HG02642 (cell line): ENCODE results near the gene TPCN1.

ENCODE experiments used
- ATAC-seq: cut with Tn5 transposase; IDR thresholded peaks from one replicate; pipeline ENCODE4 v1.9.1; 2021; ENCODE audit warnings: mild to moderate bottlenecking; ENCODE audit not compliant: unreplicated experiment, poor library complexity

Gene TPCN1

DNA sequence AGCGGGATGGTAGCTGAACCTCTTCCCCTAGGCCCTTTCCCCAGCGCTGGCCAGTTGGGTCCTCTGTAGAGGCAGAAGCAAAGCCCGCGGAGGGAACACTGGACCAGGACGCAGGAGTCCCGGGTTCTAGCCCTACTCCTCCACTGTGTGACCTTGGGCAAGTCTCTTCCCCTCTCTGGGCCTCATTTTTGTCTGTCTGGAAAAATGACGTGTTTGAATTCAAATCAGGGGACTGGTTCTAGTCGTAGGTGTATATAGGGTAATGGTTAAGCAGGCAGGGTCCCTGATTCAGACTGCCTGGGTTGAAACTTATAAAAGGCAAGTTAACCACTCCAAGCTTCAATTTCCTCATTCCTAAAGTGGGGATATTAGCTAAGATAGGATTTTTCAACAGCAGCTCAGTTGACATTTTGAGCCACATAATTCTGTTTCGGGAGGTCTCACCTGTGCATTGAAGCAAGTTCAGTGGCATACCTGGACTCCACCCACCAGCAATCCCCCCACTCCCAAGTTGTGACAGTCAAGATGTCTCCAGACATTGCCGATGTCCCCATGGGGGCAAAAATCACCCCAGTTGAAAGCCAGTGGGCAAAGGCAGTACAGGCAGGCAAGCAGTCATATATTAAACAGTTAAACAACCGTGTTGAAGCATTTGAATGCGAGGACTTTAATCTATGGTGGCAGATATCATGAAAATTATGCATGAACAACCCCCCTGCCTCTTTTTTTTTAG lies 899 bp downstream of the TPCN1 start:
- no peak for ATAC-seq

DNA sequence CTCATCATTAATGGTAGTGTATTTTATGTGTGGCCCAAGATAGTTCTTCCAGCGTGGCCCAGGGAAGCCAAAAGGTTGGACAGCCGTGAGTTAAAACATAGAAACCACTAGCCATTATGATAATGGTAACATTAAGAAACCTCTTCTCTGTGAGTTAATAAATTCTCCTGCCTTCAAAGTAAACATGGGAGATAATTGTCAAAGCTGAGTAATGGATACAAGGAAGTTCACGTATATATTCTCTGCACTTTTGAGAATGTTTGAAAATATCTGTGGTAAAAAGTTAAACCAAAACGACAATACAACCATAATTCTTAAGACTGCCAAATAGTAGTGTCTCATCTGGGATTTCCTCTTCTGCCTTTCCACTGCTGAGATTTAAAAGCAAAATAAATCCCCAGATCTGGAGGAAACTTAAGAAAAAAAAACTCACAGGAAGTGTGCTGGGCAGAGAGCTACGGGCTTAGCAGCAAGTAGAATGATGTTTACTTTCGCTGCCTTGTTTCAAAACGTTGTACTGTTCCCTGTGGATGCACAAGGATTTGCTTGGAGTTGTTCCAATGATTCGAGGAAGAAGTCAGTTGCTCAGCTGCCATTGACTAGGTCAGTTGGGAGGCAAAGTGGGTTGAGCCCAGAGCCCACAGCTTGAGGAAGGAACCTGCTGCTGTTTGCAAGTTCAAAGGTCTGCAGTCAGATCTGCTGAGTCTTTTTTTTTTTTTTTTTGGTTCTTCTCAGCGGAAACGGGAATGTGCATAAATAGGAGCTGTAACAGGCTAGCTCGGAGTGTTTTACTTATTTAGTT lies 1.7 kb downstream of the TPCN1 start:
- ATAC-seq, result no peak

DNA sequence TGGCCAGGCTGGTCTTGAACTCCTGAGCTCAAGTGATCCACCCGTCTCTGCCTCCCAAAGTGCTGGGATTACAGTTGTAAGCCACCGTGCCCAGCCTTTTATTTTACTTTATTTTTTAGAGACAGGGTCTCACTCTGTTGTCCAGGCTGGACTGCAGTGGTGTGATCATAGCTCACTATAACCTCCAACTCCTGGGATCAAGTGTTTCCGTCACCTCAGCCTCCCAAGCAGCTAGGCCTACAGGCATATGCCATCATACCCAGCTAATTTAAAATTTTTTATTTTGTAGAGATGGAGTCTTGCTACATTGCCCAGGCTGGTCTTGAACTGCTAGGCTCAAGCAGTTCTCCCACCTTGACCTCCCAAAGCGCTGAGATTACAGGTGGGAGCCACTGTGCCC lies 3.7 kb downstream of the TPCN1 start:
- no peak for ATAC-seq

DNA sequence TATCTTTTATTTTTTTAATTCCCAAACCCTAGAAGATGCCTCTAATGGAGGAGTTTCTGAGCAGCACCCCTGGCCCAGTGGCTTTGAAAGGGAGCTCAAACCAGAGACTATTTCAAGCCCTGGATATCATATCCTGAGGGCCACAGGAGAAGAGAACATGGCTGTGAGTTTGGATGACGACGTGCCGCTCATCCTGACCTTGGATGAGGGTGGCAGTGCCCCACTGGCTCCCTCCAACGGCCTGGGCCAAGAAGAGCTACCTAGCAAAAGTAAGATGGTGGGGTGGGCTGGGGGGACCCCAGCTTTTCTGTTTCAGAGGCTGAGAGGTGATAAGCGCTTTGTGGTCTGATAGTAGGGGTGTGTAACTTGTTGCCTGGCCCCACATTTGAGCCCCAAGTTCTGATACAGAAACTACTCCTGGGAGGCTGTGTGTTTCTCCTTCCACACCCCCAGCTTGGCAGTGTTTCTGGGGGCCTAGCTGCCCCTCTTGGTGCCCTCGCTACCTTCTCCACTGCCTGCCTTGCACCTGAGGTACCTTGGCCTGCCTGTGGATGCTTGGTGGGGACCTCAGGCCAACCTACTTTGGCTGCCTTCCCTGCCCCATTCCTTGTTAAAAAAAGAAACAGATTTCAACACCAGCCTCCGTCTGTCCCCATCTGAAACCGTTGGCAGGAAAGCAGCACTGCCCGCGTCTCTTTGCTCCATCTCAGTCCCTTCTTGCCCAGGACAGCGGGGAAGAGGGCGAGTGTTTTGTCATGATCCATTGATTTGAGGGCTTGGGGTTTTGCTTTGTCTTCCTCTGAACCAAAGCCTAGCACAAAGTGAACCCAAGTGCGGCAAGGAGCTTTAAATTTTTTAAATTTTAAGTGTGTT lies 5.7 kb downstream of the TPCN1 start:
- ATAC-seq, result no peak

DNA sequence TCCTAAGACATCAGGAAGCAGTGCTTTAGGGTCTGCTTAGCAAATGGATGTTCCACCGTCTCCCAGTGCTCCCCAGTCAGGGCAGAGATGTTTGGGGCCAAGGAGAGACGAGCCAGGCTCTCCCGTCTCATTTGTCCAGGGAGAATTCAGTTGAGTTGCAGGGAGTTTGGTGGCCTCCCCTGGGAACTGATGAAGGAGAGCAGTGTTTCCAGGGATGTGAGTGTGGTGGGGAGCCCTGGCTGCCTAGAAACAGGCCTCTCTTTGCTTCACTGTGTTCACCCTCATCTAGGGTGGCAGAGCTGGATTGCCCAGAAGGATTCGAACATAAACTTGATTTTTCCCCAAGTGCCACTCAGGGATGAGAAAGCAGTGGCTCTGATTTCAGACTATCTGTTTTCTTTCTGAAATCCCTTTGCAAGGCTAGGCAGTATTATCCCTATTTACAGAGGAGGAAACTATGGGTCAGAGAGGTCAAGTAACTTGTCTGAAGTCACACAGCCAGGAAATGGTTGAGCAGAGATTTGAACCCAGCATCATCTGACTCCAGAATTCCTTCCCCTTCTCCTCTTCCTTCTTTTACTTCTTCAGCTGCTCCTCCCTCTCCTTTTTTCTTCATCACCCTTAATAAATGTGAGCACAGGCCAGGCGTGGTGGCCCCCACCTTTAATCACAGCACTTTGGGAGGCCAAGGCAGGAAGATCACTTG lies 6.6 kb downstream of the TPCN1 start:
- no peak for ATAC-seq

DNA sequence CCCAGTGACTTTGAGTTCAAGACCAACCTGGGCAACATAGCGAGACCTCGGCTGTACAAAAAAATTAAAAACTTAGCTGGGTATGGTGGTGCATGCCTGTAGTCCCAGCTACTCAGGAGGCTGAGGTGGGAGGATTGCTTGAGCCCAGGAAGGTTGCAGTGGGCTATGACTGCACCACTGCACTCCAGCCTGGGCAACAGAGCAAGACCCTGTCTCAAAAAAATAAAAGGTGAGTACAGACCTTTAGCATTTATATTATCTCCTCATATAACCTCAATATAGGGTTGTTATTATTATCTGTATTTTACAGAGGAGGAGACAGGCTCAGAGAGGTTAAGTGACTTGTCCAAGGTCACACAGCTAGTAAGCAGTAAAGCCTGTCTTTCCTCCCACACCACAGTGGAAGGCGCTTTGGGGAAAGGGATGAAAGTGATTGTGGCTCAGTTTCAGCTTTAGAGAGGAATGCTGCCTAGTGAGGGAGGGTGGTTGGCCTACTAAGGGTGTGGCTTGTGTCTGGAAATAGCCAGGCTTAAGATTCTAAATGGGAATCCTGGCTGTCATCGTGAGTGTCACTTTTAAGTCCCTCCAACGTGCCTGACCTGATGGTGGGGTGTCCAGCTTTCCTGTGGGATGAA lies 7.2 kb downstream of the TPCN1 start:
- no peak for ATAC-seq

DNA sequence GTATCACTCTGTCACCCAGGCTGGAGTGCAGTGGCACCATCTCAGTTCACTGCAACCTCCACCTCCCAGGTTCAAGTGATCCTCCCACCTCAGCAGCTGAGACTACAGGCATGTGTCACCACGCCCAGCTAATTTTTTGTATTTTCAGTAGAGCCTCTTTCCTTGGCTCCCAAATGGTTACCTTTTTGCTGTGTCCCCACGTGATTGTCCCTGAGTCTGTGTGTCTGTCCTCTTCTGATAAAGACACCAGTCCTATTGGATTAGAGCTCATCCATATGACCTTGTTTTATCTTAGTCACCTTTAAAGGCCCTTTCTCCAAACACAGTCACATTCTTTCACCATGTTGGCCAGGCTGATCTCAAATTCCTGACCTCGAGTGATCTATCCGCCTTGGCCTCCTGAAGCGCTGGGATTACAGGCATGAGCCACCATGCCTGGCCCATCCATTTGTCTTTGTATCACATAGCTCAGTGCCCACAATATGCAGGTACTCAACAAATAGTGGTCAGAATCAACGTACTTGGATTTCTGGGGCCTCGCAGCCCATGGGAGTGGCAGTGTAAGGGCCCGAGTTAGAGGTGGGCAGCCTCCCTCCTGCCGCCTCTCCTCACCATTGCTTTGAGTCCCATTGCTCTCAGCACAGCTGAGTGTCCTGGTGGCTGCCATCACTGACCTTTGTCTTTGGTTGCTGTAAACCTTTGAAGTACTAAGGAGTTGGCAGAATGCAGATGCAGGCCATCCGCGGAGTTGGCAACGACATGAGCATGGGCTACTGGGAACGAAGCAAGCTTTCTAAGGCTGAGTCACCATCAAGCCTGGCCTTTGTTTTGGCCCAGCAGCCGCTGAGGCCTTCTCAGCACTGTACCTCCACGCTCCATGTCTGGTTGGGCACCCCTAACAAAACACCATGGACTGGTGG lies 9.3 kb downstream of the TPCN1 start:
- peak; percentile 13 for ATAC-seq

DNA sequence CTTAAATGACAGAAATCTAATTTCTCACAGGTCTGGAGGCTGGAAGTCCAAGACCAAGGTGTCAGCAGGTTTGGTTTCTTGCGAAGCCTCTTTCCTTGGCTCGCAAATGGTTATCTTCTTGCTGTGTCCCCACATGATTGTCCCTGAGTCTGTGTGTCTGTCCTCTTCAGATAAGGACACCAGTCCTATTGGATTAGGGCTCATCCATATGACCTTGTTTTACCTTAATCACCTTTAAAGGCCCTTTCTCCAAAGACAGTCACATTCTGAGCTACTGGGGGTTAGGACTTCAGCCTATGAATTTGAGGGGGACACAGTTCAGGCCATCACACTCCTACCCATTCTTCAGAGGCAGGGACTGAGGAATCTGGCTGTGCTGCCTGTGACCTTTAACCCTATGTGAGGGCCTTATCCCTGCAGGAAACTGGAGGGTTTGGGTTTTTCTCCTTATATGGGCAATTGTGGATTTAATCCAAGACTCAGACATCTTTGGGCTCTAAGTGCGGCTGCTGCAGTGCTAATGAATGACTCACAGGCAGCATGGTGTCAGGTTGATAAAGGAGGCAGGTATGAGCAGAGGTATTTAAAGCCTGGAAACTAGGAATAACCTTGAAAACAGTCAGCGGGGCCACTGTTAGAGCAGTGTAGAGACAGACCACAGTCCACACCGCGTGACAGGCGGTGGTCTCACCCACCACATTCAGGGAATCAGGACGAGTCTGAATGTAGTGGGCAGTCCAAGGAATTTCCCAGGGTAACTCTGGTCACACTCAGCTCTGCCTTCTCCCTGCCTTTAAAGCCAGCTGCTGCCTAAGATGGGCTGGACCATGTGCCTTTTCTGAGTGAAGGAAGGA lies 10.2 kb downstream of the TPCN1 start:
- ATAC-seq, result no peak

DNA sequence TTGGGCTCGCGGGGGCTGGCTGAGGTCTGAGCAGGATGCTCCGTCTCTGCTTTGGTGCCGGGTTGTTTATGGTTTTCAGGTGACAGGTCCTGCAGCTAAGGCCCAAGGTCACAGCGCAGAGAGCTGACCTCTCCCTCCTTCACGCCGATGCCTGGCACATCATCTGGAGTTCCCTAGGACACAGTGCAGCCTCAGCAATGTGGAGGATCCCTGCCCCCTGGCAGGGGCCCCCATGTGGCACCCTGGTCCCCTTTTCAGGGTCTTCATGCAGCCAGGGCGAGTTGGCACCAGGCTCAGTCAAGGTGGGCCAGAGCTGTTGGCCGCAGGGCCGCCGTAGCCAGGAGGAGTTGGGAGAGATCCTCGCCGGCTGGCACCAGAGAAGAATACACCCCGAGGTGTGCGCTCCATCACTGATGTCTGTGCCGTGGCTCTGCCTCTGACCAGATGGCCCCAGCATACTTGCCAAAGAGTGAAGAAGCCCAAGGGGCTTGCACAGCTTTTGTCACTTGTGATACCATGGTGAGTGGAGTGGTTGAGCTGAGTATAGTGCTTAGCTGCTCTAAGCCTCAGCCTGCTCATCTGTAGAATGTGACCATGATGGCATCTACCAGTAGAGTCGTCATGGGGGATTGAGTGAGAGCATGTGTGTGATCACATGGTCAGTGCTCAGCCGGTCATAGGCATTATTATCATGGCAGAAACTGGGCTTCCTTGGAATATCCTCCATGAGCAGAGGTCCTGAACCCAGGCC lies 11.0 kb downstream of the TPCN1 start:
- ATAC-seq, result no peak

DNA sequence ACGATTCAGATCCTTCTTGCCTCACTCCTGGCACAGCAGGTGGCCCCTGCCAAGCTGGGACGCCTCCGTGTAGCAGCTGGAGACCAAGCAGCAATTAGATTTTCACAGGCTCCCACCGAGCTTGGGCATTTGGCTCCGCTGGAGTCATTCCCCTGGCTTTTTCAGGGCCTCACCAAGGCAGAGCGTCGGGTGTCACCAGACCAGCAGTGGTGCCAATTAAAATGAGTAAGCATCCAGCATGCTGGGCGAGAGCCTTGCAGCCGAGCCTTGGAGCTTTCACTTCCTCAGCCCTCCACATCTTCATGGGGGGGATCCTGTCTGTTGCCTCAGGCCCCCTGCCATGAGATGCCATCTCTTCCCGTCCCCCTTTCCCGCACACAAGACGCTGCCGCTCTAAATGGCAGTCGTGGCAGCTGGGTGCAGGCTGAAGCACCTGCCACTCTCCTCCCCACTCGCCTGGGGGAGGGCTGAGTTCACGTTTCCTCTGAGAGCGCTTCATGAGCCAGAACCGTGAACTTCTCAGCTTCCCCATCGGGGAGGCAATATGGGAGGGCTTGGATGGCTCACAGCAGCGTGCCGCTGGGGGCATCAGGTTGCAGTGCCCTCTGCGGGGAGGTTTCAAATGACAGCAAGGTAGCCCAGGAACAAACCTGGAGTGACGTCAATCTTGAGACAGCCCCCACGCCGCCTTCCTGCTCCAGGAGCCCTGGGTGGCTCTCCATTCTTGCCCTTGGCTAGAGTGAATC lies 11.7 kb downstream of the TPCN1 start:
- peak; percentile 64 for ATAC-seq

DNA sequence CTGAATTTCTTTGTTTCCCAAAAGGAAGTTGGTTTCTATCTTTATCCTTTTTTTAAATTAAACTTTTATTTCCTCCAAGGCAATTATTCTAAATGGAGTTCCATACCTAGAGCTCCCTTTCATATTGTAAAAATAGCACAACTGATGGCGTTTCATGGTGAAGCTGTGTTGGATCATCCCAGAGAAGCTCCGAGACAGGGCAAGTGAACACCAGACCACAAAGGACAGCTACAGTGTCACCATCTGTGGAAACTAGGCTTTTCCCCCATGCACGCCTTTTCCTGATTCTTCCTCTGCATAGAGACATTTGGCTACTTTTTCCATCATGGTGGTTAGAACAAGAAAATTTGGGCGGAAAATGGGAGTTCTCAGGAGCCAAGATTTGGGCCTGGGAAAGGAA lies 12.7 kb downstream of the TPCN1 start:
- no peak for ATAC-seq

DNA sequence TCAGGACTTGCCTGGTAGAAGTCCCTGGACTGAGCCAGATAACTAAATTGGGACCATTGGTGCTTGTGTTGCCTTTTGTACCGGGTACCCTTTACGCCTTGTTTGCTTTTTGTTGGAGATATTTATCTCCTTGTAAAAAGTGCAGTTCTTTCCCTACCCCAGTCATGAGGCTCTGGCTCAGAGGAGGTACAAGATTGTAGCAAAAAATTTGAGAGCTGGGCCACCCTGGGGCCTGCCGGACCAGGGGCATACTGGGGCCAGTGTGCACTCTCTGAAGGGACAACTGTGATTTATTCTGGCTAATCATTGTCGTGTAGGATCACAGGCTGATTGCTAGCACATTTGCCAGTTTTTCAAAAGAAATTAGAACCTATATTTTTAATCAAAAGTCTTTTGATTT lies 13.2 kb downstream of the TPCN1 start:
- ATAC-seq, result no peak

DNA sequence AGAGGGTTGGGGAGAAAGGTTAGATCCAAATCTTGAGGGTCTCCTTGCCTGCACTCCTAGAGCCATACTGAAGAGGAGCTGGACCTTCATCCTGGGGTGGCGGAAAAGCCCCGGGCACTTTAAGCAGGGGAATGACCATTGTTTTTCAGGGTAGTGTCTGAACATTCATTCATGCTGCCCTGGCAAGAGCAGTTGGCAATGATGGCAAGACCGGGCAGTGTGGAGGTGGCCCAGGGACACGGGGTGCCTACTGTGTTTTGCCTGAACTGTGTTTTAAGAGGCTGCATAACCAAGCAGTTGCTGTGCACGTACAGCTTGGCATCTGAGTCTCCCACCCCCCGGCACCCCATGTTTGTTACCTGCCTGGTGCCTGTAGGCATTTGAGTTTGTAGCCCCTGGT lies 14.7 kb downstream of the TPCN1 start:
- no peak for ATAC-seq

DNA sequence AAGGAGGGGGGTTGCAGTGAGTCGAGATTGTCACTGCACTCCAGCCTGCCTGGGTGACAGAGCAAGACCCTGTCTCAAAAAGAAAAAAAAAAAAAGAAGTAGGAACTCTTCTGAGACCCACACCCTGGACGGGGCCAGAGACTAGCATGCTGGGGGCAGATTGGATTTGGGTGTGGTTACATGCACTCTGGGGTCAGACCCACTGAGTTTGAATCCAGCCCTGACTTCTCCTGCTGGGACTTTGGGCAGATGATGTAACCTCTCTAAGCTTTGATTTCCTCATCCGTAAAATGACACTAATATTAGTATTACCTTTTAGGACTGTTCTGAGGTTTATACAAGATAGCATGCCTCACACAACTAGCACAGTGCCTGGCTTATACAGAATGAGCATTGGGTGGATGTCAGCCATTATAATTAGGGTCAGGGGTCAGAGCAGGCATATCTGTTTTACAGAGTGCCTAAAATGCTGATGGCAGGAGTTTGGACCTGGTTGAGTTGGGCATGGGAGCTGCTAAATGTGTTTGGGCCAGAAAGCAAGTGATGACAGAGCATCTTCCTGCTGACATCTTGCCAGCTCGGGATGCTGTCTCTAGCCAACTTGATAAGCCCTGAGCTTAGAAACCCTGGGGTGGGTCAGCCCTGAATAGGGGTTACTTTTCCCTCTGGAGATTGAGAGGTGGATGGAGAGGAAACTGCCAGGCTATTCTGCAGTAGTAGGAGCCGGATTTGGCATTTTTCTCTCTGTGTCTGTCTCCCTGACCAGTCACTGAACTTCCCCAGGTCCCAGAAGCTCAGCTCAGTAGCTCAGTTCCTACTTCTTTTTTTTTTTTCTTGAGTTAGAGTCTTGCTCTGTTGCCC lies 15.5 kb downstream of the TPCN1 start:
- no peak for ATAC-seq

DNA sequence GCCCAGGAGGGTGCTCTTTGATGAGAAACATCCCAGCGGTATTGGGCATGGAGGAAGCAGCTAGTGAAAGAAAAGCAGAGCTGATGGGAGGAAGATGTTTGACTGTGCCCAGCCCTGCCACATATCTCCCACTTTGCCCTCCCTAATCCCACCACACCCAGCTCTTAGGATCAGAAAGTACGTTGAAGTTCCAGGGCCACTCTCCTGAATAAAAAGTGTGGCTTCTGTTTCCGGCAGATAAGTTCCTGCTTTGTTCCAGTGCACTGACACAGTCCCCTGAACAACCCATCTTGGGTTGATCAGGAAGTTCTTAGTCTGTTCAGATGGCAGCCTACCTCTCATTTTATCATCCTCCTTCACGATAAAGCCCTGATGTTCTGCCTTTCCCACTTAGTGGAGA lies 16.5 kb downstream of the TPCN1 start:
- no peak for ATAC-seq

DNA sequence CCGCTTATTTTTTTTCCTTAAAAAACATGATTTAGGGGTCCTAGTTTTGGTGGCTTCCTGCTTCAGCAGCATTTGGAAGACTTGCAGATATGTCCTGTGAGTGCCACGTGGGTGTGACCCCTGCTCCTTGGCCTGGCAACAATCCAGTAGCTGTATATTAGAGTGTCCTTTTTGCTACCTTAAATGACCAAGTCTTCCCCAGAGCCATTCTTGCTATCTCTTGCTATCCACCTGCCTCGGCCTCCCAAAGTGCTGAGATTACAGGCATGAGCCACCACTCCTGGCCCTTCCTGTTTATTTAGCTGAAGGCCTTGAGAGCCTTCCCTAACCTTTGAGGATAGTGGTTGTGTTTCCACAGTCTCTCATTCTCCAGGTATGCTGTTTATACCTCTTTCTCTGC lies 17.0 kb downstream of the TPCN1 start:
- no peak for ATAC-seq
